GM06990 (cell line): ENCODE measurements around the gene FOXN3.
"Not testable (repeated sequence)": the region's sequence is repeated elsewhere in the genome, so short reads cannot be mapped to it uniquely, and the experiment has no call there.

Source experiments
- DNase-seq: peaks from one replicate; pipeline ENCODE4 v3.0.0-alpha.2; 2011; ENCODE audit not compliant: insufficient read length; ENCODE audit errors: extremely low read depth
- H3K27me3 ChIP-seq: replicated peaks from 2 replicates; pipeline ENCODE4 v1.6.0; 2011; ENCODE audit warnings: low read length; ENCODE audit not compliant: control insufficient read depth, insufficient read depth
- H3K36me3 ChIP-seq: 2 replicates; pipeline ENCODE4 v1.5.1; 2011; ENCODE audit warnings: low read length; ENCODE audit not compliant: control insufficient read depth, insufficient read depth
- H3K4me3 ChIP-seq: replicated peaks from 2 replicates; pipeline ENCODE4 v1.5.1; 2011; ENCODE audit warnings: low read depth, mild to moderate bottlenecking, control low read depth, low read length
- TF ChIP-seq, protein P1 (sequence below): IDR thresholded peaks from 2 replicates; pipeline ENCODE4 v1.5.1; 2011; ENCODE audit warnings: low read length, control low read depth, mild to moderate bottlenecking, inconsistent platforms; ENCODE audit not compliant: insufficient read depth, poor library complexity, severe bottlenecking

Gene FOXN3

DNA sequence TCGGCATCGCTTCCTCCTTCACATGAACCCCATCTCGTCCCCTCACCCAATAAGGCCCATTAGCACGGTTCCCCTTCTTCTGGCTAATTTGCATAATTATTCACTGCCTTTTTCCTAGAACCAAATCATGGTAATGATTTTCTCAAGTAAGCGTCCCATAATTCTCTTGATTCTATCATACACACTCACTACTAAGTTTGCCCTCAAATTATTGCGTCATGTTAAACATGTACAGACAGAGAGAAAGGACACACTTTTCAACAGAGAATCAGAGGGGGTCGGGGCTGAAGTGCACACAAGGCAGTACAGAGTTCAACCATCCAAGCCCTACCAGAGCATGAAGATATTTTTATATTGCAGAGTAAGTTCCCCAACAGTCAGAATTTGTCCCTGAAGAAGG is 256.6 kb downstream of the FOXN3 start:
- TF ChIP-seq, protein P1, sequence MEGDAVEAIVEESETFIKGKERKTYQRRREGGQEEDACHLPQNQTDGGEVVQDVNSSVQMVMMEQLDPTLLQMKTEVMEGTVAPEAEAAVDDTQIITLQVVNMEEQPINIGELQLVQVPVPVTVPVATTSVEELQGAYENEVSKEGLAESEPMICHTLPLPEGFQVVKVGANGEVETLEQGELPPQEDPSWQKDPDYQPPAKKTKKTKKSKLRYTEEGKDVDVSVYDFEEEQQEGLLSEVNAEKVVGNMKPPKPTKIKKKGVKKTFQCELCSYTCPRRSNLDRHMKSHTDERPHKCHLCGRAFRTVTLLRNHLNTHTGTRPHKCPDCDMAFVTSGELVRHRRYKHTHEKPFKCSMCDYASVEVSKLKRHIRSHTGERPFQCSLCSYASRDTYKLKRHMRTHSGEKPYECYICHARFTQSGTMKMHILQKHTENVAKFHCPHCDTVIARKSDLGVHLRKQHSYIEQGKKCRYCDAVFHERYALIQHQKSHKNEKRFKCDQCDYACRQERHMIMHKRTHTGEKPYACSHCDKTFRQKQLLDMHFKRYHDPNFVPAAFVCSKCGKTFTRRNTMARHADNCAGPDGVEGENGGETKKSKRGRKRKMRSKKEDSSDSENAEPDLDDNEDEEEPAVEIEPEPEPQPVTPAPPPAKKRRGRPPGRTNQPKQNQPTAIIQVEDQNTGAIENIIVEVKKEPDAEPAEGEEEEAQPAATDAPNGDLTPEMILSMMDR, result no peak
- no peak overlapping the region for H3K4me3 ChIP-seq
- no peaks in the 10 kb centered on the region for H3K27me3 ChIP-seq
- DNase-seq, result no peak
- H3K36me3 ChIP-seq, result peaks cover 7% of the 10 kb centered on the region

DNA sequence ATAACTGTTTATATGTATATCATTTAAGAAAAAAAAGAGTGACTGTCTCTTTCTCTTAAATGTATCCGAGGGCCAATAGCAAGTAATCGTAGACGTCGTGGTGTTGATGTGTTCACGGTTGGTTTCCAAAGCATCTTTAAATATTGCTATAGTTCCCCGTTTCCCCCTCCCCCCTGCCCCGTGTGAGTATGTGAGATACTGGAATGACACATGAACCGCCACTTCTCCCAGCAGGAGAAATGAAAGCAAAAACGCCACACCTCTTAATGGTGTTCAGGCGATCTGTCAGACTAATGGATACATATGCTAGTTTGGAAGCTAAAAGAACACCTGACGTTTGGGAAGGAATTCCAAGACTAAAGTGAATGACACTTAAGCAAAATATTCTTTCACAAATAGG is 258.3 kb downstream of the FOXN3 start:
- Histone ChIP-seq H3K36me3 (peaks cover 7% of the 10 kb centered on the region), H3K27me3 (no peaks in the 10 kb centered on the region), H3K4me3 (no peak overlapping the region)
- TF ChIP-seq, protein P1, result no peak
- DNase-seq, result no peak

DNA sequence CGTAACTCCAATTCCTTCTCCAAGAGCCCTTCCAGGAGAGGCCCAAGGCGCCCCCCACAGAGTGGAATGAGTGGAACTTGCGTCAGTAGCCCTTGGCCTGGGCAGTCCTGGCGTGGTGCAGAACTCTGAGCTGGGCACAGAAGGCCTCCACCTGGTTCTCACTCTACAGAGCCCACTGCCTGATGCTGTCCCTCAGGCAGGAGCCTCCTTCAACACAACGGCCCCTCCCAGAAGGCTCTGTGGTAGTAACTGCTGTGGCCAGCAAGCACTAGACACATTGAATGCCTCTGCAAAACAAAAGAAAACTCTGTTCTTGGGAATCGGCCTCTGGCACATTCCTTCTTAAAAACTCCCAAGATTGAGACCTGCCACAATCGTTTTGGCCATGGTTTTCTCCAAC is 258.9 kb downstream of the FOXN3 start:
- not testable (repeated sequence) for H3K36me3 ChIP-seq, H3K27me3 ChIP-seq, H3K4me3 ChIP-seq, DNase-seq

DNA sequence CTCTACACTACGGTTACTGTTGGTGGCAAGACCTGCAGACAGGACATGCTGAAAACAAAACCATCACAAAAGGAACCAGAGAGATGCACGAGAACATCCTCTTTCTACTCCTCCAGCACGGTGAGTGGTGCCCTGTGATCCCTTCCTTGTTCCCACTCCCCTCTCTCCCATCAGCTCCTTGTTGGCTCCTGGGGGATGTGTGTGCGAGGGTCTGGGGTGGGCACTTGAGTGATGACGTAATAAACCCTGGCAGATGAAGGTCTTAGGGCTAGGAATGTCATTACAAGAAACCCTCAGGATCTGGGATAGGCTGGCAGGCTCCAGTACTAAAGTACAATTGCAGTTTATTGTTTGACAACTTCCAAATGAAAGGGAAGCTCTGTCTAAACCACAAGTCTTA is 261.5 kb downstream of the FOXN3 start:
- TF ChIP-seq, protein P1, result no peak
- Histone ChIP-seq H3K4me3 (no peak overlapping the region), H3K36me3 (no peaks in the 10 kb centered on the region), H3K27me3 (no peaks in the 10 kb centered on the region)
- DNase-seq, result no peak

DNA sequence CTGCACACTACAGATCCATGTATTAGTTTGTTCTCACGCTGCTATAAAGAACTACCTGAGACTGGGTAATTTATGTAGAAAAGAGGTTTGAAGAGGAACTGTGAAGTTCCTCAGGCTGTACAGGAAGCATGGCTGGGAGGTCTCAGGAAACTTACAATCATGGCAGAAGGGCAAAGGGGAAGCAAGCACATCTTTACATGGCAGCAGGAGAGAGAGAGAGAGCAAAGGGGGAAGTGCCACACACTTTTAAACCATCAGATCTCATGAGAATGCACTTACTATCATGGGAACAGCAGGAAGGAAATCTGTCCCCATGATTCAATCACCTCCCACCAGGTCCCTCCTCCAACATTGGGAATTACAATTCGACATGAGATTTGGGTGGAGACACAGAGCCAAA is 265.3 kb downstream of the FOXN3 start:
- H3K36me3 ChIP-seq, H3K27me3 ChIP-seq, H3K4me3 ChIP-seq, DNase-seq: not testable (repeated sequence)

DNA sequence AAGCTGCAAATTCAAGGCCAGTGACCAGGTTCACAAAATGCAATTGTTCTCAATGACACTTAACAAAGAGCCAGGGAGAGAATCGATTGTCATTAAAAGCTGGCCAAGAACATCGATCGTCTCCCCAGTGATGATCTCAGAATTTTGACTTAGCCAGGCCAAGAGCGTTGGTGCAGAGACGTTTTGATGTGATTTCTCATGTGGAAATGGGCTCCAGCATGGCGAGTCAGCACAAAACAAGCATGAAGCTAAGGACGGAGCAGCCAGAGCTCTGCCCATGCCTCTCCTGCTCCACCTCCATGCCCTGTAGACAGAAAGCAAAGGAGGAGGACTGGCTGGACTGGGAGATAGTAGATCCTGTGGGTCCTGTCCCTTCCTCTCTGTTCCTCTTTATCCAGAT is 270.8 kb downstream of the FOXN3 start:
- TF ChIP-seq, protein P1, result no peak
- DNase-seq, result no peak

DNA sequence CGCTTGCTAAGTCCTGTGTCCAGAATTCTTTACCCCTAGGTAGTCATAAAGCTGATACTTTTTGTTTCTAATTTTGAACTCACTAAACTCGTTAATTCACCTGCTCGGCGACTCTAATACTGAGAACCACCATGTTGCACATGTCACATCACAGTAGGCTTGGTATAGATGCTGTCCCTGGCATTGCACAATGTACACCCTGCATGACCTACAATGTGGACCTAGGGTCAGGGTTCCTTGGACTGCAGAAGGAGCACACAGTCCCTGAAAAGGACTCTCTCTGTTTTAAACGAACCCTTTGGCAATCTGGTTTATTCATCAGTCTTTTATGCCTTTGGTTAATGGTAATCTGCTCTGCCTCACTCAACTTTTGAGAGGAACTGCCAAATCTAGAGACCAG is 272.4 kb downstream of the FOXN3 start:
- H3K27me3 ChIP-seq, result no peaks in the 10 kb centered on the region
- TF ChIP-seq, protein P1, result no peak
- DNase-seq, result no peak
- H3K36me3 ChIP-seq, result no peaks in the 10 kb centered on the region
- no peak overlapping the region for H3K4me3 ChIP-seq

More for the DNA sequence above, 270.8 kb downstream of the FOXN3 start:
- Histone ChIP-seq H3K4me3 (no peak overlapping the region), H3K36me3 (no peaks in the 10 kb centered on the region), H3K27me3 (no peaks in the 10 kb centered on the region)
